ENCODE data around the gene HTR1E. TPM values are rescaled to one million over a fixed set of nuclear protein-coding genes. Genes with fewer than 3 reads are reported as not detected.

HTR1E gene
- total and polyA plus RNA-seq, 9 of the 15 experiments (the other 6 are each of a cell fraction or from before 2014, with no cell fraction given): not detected

GRCh38 chr6:86936834-86937218, 502 bp upstream of the HTR1E start (continued):
- TF ChIP-seq RERE (CRISPR knock-in tag; IDR thresholded peaks at IDR 0.05; ENCODE audit: borderline replicate concordance) (no peak), CC2D1A (IDR thresholded peaks at IDR 0.05) (no peak; the same call in 1 of the 2 replicates), RAD21 (CRISPR knock-in tag; conservative IDR thresholded peaks at IDR 0.05 in 1 of 2, IDR thresholded peaks at IDR 0.05 in 1 of 2) (peak in 1 of 2 experiments; percentile 69; a peak in 1 of 4 replicates), ZNF583 (CRISPR knock-in tag; IDR thresholded peaks at IDR 0.05) (no peak), PCBP2 (IDR thresholded peaks at IDR 0.05; ENCODE audit: low read depth, low read length, poor library complexity, severe bottlenecking) (no peak), ZNF431 (CRISPR knock-in tag; IDR thresholded peaks at IDR 0.05) (no peak), FOXJ3 (CRISPR knock-in tag; IDR thresholded peaks at IDR 0.05) (no peak), SP1 (CRISPR knock-in tag; IDR thresholded peaks at IDR 0.05) (no peak)
- TF ChIP-seq, protein P1, sequence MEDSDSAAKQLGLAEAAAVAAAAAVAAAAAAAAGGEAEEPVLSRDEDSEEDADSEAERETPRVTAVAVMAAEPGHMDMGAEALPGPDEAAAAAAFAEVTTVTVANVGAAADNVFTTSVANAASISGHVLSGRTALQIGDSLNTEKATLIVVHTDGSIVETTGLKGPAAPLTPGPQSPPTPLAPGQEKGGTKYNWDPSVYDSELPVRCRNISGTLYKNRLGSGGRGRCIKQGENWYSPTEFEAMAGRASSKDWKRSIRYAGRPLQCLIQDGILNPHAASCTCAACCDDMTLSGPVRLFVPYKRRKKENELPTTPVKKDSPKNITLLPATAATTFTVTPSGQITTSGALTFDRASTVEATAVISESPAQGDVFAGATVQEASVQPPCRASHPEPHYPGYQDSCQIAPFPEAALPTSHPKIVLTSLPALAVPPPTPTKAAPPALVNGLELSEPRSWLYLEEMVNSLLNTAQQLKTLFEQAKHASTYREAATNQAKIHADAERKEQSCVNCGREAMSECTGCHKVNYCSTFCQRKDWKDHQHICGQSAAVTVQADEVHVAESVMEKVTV (CRISPR knock-in tag; IDR thresholded peaks at IDR 0.05): peak; percentile 70
